Epithelial cell of esophagus (primary cell): ENCODE measurements around the gene UST.

Experiments used
- DNase-seq: peaks from one replicate; pipeline ENCODE4 v3.0.0; 2010; ENCODE audit warnings: low read depth
- H3K4me3 ChIP-seq: 2 replicates; pipeline ENCODE4 v1.5.1; 2011; ENCODE audit warnings: mild to moderate bottlenecking, low read length, control low read depth
- CTCF ChIP-seq: IDR thresholded peaks from 2 replicates; pipeline ENCODE4 v1.5.1; 2011; ENCODE audit warnings: low read depth, mild to moderate bottlenecking, low read length, control low read depth, inconsistent platforms; ENCODE audit not compliant: insufficient read depth; ENCODE audit errors: missing control alignments

The UST gene

GRCh38 chr6:149064001-149064659 is 317.3 kb downstream of the UST start:
- no peak for TF ChIP-seq CTCF
- DNase-seq = no peak
- H3K4me3 ChIP-seq = no peak overlapping the region

DNA sequence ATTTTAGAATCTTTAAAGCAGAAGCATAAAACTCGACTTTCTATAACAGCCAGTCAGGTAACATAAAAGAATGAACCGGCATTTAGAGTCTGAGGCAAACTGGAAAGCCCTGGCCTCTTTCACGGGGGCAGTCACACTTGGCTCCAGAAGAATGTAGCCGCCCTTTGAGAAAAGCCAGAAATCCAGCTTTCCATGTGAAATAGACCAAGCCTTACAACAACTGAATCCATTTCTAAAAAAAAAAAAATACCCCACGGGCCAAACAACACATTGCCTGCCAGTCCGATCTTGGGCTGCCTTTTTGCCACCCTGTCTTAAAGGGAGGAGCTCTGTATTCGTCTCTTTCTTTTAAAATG is 317.8 kb downstream of the UST start:
- no peak overlapping the region for H3K4me3 ChIP-seq
- no peak for TF ChIP-seq CTCF
- DNase-seq = no peak

GRCh38 chr6:149065121-149065520 is 318.3 kb downstream of the UST start:
- no peak overlapping the region for H3K4me3 ChIP-seq
- TF ChIP-seq CTCF = no peak
- DNase-seq = no peak

DNA sequence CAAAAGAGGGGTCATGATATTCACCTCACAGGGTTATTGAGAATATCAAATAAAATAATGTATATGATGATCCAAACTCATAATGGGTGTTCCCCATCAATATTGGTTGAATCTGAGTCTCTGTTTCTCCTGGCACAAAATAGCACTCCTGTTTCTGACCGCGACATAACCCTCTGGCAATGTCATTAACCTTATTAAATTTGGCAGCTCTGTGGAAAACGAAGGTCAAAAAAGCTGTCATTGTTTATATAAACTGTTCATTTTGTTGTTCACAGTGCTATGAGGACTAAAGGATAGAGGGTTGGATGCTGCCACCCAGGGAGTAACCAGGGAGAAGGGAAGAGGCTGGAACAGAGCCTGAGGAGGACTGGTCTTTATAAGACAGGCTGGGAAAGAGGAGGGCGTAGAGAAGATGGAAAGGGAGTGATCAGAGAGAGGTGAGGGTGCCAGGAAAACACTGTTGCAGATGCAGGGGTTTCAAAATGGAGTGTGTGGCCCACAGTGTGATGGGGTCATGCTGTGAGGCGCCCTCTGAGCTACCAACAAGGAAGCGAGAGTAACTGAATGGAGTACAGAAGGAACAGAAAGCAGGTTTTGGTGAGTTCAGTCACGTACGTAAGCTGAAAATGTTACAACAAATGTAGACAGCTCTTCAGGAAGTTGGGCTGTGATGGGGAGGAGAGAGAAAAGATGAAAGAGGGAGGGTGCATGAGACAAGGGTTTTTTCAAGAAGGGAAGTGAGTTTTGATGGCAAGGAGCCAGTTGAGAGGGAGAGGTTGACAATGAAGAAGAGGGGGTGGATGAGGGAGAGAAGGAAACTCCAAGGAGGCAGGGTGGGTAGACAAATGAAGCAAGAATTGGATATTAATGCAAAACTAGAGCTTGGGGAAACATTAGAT is 319.1 kb downstream of the UST start:
- no peak for DNase-seq
- H3K4me3 ChIP-seq = no peak overlapping the region
- TF ChIP-seq CTCF = no peak

DNA sequence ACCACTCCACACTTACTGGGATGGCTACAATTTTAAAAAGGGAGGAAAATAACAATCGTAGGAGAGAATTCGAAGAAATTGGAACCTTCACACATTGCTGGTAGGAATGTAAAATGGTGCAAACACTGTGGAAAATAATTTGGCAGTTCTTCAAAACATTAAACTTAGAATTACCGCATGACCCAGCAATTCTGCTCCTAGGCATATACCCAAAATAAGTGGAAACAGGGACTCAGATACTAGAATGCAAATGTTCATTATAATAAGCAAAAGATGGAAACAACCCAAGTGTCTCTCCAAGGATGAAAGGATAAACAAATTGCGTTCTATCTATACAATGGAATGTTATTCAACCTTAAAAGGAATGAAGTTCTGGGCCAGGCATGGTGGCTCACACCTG is 325.2 kb downstream of the UST start:
- no peak for TF ChIP-seq CTCF
- DNase-seq = no peak
- no peak overlapping the region for H3K4me3 ChIP-seq

- TF ChIP-seq CTCF = no peak
- DNase-seq = no peak
- H3K4me3 ChIP-seq = no peak overlapping the region
These were observed 328.0 kb downstream of the UST start for GRCh38 chr6:149074832-149075258.
